ENCODE measurements around the gene CLPTM1L. TPM values are rescaled to one million over a fixed set of nuclear protein-coding genes. Genes with fewer than 3 reads are reported as not detected.

The CLPTM1L gene
- polyA plus RNA-seq, 1 donor from 2014 or later, result 61.6 TPM

DNA sequence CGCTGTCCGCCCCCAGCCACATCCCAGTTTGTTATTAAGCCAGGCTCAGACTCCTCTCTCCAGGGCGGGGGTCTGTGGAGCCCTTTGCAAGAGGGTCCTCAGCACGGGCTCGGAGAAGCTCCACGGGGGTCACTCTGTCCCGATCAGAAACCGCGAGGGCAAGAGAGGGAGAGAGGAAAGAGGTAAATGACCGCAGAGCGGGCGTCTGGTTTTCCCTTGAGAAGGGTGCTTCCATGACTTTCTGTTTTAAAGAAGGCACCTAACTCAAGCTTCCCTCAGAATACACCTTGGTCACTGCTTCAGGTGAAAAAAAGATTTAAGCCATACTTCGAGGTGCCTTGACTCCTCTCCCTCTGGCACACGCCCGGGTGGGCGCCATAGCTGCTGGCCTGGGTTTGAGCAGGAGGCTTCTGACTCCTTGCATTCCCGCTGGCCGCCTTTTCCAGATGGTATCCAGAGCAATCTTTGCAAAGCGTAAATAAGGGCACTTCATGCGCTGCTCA lies 44.3 kb downstream of the CLPTM1L start:
- H3K36me3 ChIP-seq (ENCODE audit: insufficient read depth, low read length), result no peaks in the 10 kb centered on the region
- H3K27me3 ChIP-seq (ENCODE audit: insufficient read depth, low read depth, low read length), result peaks cover 4% of the 10 kb centered on the region
- no peaks in the 10 kb centered on the region for H3K79me2 ChIP-seq (replicated peaks; ENCODE audit: insufficient read depth, low read length)
- H3K4me3 ChIP-seq (ENCODE audit: low read length), result no peak overlapping the region
- TF ChIP-seq SMC3 (conservative IDR thresholded peaks at IDR 0.05; ENCODE audit: poor library complexity) (no peak), POLR2AphosphoS5 (IDR thresholded peaks at IDR 0.05) (no peak), TAF1 (IDR thresholded peaks at IDR 0.05; ENCODE audit: low read depth) (no peak), RAD21 (conservative IDR thresholded peaks at IDR 0.05) (no peak)
- TF ChIP-seq, protein P1, sequence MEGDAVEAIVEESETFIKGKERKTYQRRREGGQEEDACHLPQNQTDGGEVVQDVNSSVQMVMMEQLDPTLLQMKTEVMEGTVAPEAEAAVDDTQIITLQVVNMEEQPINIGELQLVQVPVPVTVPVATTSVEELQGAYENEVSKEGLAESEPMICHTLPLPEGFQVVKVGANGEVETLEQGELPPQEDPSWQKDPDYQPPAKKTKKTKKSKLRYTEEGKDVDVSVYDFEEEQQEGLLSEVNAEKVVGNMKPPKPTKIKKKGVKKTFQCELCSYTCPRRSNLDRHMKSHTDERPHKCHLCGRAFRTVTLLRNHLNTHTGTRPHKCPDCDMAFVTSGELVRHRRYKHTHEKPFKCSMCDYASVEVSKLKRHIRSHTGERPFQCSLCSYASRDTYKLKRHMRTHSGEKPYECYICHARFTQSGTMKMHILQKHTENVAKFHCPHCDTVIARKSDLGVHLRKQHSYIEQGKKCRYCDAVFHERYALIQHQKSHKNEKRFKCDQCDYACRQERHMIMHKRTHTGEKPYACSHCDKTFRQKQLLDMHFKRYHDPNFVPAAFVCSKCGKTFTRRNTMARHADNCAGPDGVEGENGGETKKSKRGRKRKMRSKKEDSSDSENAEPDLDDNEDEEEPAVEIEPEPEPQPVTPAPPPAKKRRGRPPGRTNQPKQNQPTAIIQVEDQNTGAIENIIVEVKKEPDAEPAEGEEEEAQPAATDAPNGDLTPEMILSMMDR (IDR thresholded peaks at IDR 0.05; ENCODE audit: poor library complexity, severe bottlenecking), result no peak
- TF ChIP-seq, protein P2, sequence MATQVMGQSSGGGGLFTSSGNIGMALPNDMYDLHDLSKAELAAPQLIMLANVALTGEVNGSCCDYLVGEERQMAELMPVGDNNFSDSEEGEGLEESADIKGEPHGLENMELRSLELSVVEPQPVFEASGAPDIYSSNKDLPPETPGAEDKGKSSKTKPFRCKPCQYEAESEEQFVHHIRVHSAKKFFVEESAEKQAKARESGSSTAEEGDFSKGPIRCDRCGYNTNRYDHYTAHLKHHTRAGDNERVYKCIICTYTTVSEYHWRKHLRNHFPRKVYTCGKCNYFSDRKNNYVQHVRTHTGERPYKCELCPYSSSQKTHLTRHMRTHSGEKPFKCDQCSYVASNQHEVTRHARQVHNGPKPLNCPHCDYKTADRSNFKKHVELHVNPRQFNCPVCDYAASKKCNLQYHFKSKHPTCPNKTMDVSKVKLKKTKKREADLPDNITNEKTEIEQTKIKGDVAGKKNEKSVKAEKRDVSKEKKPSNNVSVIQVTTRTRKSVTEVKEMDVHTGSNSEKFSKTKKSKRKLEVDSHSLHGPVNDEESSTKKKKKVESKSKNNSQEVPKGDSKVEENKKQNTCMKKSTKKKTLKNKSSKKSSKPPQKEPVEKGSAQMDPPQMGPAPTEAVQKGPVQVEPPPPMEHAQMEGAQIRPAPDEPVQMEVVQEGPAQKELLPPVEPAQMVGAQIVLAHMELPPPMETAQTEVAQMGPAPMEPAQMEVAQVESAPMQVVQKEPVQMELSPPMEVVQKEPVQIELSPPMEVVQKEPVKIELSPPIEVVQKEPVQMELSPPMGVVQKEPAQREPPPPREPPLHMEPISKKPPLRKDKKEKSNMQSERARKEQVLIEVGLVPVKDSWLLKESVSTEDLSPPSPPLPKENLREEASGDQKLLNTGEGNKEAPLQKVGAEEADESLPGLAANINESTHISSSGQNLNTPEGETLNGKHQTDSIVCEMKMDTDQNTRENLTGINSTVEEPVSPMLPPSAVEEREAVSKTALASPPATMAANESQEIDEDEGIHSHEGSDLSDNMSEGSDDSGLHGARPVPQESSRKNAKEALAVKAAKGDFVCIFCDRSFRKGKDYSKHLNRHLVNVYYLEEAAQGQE (IDR thresholded peaks at IDR 0.05; ENCODE audit: borderline replicate concordance), result no peak
- H3F3A ChIP-seq (ENCODE audit: insufficient read depth, low read length, poor library complexity, severe bottlenecking), result no peaks in the 10 kb centered on the region
- H3K4me2 ChIP-seq (ENCODE audit: low read length), result no peak overlapping the region
- no peak overlapping the region for H3K27ac ChIP-seq (ENCODE audit: low read length)
- H4K20me1 ChIP-seq (ENCODE audit: insufficient read depth), result no peaks in the 10 kb centered on the region
- H3K9me3 ChIP-seq (ENCODE audit: low read length), result no peaks in the 10 kb centered on the region
- H3K9me2 ChIP-seq (ENCODE audit: insufficient read depth, low read length), result no peaks in the 10 kb centered on the region
- no peak overlapping the region for H3K9ac ChIP-seq (ENCODE audit: low read length)
- no peak overlapping the region for H2AFZ ChIP-seq (ENCODE audit: low read depth, low read length)

DNA sequence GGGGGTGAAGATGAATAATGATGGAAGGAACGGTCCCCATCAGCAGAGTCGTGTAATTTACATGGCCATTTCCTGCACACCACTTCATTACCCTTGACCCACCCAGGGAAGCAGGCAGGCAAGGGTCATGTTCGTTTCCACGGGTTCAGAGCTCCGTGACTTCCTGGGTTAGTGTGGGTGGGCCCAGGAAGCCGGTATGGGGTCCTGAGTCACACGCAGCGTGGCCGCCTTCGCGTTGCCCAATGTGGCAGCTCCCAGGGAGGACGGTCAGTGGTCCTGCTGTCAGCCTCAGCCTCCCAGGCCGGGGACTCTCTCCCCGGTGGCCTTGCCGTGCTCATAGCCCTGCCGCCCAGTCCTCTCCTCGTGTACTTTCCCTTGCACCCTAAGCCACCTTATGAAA lies 44.9 kb downstream of the CLPTM1L start:
- Histone ChIP-seq H3K27ac (ENCODE audit: low read length) (no peak overlapping the region), H3K9me3 (ENCODE audit: low read length) (no peaks in the 10 kb centered on the region), H3F3A (ENCODE audit: insufficient read depth, low read length, poor library complexity, severe bottlenecking) (no peaks in the 10 kb centered on the region), H2AFZ (ENCODE audit: low read depth, low read length) (no peak overlapping the region), H3K4me3 (ENCODE audit: low read length) (no peak overlapping the region), H4K20me1 (ENCODE audit: insufficient read depth) (no peaks in the 10 kb centered on the region), H3K4me2 (ENCODE audit: low read length) (no peak overlapping the region), H3K79me2 (replicated peaks; ENCODE audit: insufficient read depth, low read length) (no peaks in the 10 kb centered on the region), H3K9ac (ENCODE audit: low read length) (no peak overlapping the region), H3K27me3 (ENCODE audit: insufficient read depth, low read depth, low read length) (peaks cover 11% of the 10 kb centered on the region), H3K36me3 (ENCODE audit: insufficient read depth, low read length) (no peaks in the 10 kb centered on the region), H3K9me2 (ENCODE audit: insufficient read depth, low read length) (no peaks in the 10 kb centered on the region)
- TF ChIP-seq TAF1 (IDR thresholded peaks at IDR 0.05; ENCODE audit: low read depth), result no peak
- TF ChIP-seq EP300 (conservative IDR thresholded peaks at IDR 0.05; ENCODE audit: poor library complexity, severe bottlenecking), result no peak
- no peak for TF ChIP-seq MXI1 (conservative IDR thresholded peaks at IDR 0.05; ENCODE audit: poor library complexity, severe bottlenecking)
- TF ChIP-seq SMC3 (conservative IDR thresholded peaks at IDR 0.05; ENCODE audit: poor library complexity), result no peak
- TF ChIP-seq, protein P2 (IDR thresholded peaks at IDR 0.05; ENCODE audit: borderline replicate concordance), result no peak

Data from neural cell (in vitro differentiated cells).